Activated naive CD4-positive, alpha-beta T cell treated with anti-CD3 and anti-CD28 coated beads, Interleukin-2, amount 50 U/mL, for 24 hours (primary cell): ENCODE measurements around the gene STKLD1.
"Not testable (repeated sequence)": the region's sequence is repeated elsewhere in the genome, so short reads cannot be mapped to it uniquely, and the experiment has no call there.

ENCODE experiments used
- H3K27ac Mint-ChIP-seq: one replicate; pipeline ENCODE4 v1.8.0; 2021; ENCODE audit warnings: mild to moderate bottlenecking, mixed read lengths
- H3K27me3 Mint-ChIP-seq: one replicate; pipeline ENCODE4 v1.8.0; 2021; ENCODE audit warnings: mixed read lengths
- H3K36me3 Mint-ChIP-seq: one replicate; pipeline ENCODE4 v1.8.0; 2021; ENCODE audit warnings: mixed read lengths
- H3K4me1 Mint-ChIP-seq: one replicate; pipeline ENCODE4 v1.8.0; 2021; ENCODE audit warnings: mixed read lengths
- H3K4me3 Mint-ChIP-seq: one replicate; pipeline ENCODE4 v1.8.0; 2021; ENCODE audit warnings: mild to moderate bottlenecking, mixed read lengths
- H3K9me3 Mint-ChIP-seq: one replicate; pipeline ENCODE4 v1.8.0; 2021; ENCODE audit warnings: mixed read lengths

Gene STKLD1

GRCh38 chr9:133448487-133448972, 72.4 kb downstream of the STKLD1 start:
- Mint-ChIP-seq H3K27ac (no peak overlapping the region), H3K4me3 (no peak overlapping the region), H3K4me1 (no peaks in the 10 kb centered on the region), H3K36me3 (no peaks in the 10 kb centered on the region), H3K9me3 (no peaks in the 10 kb centered on the region), H3K27me3 (peaks cover 1% of the 10 kb centered on the region)

- Mint-ChIP-seq H3K27me3 (peaks cover 1% of the 10 kb centered on the region), H3K9me3 (no peaks in the 10 kb centered on the region), H3K4me3 (no peak overlapping the region), H3K27ac (no peak overlapping the region), H3K4me1 (no peaks in the 10 kb centered on the region), H3K36me3 (no peaks in the 10 kb centered on the region)
These were observed 73.6 kb downstream of the STKLD1 start for GRCh38 chr9:133449760-133450159.

GRCh38 chr9:133451865-133452264, 75.7 kb downstream of the STKLD1 start:
- not testable (repeated sequence) for H3K4me3 Mint-ChIP-seq, H3K27ac Mint-ChIP-seq, H3K4me1 Mint-ChIP-seq, H3K9me3 Mint-ChIP-seq, H3K27me3 Mint-ChIP-seq, H3K36me3 Mint-ChIP-seq

GRCh38 chr9:133452562-133452961, 76.4 kb downstream of the STKLD1 start:
- no peak overlapping the region for H3K27ac Mint-ChIP-seq
- H3K4me3 Mint-ChIP-seq, result no peak overlapping the region
- no peaks in the 10 kb centered on the region for H3K9me3 Mint-ChIP-seq
- H3K27me3 Mint-ChIP-seq, result no peaks in the 10 kb centered on the region
- no peaks in the 10 kb centered on the region for H3K4me1 Mint-ChIP-seq
- no peaks in the 10 kb centered on the region for H3K36me3 Mint-ChIP-seq

- Mint-ChIP-seq H3K27me3 (no peaks in the 10 kb centered on the region), H3K4me1 (no peaks in the 10 kb centered on the region), H3K4me3 (no peak overlapping the region), H3K9me3 (no peaks in the 10 kb centered on the region), H3K36me3 (no peaks in the 10 kb centered on the region), H3K27ac (no peak overlapping the region)
These were observed 77.5 kb downstream of the STKLD1 start for GRCh38 chr9:133453651-133454050.

- H3K27ac Mint-ChIP-seq, result no peak overlapping the region
- H3K36me3 Mint-ChIP-seq, result no peaks in the 10 kb centered on the region
- H3K27me3 Mint-ChIP-seq, result no peaks in the 10 kb centered on the region
- H3K4me3 Mint-ChIP-seq, result no peak overlapping the region
- H3K9me3 Mint-ChIP-seq, result no peaks in the 10 kb centered on the region
- H3K4me1 Mint-ChIP-seq, result no peaks in the 10 kb centered on the region
These were observed 78.2 kb downstream of the STKLD1 start for GRCh38 chr9:133454325-133454724.

- H3K27ac Mint-ChIP-seq, result no peak overlapping the region
- no peak overlapping the region for H3K4me3 Mint-ChIP-seq
- no peaks in the 10 kb centered on the region for H3K36me3 Mint-ChIP-seq
- H3K27me3 Mint-ChIP-seq, result no peaks in the 10 kb centered on the region
- H3K4me1 Mint-ChIP-seq, result no peaks in the 10 kb centered on the region
- no peaks in the 10 kb centered on the region for H3K9me3 Mint-ChIP-seq
These were observed 78.9 kb downstream of the STKLD1 start for GRCh38 chr9:133454943-133455673.
